H4 (cell line): ENCODE results near the gene MYB. TPM values are rescaled to one million over a fixed set of nuclear protein-coding genes. Genes with fewer than 3 reads are reported as not detected.

Experiments
- DNase-seq: peaks from one replicate; pipeline ENCODE4 v3.0.0-alpha.2; 2015; ENCODE audit warnings: low spot score
- total RNA-seq: library from RNA; depleted of rRNA; stranded (reverse); fragments of >200 nt; shearing (Covaris generic); gene quantifications from 2 replicates; pipeline ENCODE4 v1.2.3, GENCODE V29; 2014; rRNA removed

MYB gene
- total RNA-seq, 1 experiment from 2014 or later, result 1.1 TPM

DNA sequence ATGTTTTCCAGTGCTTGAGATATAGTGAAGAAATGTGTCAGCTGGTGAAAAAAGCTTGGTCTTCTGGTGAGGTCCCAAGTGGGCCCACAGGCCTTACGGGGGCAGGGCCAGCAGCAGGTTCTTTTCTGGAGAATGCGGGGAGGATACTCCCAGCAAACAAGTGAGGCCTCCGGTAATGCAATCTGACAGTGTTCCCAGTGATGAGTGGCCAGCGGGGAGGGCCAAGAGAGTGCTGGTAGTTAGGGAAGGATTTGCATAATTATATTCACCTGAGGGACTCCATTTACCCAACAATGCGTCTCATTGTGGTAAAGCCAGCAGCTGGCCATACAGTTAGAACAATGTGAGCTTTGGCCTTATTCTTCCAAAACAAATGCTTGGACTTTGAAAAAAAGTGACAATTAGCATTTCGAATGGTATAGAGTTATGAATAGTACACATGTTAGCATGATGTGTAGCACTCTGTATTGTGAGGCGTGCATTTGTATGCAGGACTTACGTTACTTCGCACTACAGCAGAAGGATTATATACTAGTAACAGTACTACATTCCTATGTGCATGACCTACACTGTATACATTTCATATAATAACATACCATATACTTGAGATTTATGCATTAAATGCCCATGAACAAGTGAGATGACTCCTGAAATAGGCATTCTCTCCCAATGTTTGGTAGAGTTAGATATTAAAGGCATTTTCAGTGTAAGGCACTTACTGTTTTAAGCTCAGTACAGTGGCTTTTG lies 69.8 kb downstream of the MYB start:
- no peak for DNase-seq

DNA sequence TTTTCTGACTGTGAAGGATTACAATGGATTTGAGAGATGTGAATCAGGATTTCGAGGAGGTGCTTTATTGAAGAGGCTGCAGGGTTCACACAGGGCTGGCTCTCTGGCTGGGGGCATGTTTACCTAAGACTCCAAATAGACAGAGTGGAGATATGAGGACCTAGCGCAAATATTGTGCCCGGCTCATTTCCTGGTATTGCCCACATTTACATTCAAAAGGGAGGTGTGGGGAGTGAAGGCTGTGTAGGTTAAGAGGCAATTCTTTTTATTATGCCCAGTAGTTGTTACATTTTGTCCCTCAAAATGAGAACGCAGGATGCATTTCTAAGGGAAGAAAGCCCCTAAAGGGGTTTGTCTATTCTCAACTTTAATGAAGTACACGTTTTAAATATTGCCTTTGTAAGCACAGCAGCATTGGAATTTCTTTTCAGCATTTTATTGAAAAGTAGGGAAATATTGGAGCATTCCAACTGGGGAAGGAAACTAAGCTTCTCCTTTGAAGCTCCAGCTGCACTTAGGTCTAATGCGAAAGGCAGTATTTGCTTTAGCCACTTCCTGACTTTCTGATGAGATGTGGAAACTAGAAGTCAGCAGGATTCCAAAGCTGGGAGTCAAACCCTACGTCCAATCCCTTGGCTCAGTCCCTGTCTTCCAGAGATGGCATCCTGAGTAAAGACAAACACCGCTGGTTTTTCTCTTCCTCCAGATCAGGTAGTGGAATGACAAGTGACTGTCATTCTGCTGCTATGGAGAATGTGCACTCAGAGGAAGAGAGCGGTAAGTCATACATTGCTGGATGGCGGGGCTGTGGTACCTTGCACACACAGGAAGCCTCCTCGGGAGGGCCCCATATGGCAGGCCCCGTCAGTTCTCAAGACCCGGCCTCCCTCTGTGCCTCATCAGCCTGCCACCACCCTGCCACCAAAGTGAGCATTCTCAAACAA lies 70.7 kb downstream of the MYB start:
- no peak for DNase-seq

DNA sequence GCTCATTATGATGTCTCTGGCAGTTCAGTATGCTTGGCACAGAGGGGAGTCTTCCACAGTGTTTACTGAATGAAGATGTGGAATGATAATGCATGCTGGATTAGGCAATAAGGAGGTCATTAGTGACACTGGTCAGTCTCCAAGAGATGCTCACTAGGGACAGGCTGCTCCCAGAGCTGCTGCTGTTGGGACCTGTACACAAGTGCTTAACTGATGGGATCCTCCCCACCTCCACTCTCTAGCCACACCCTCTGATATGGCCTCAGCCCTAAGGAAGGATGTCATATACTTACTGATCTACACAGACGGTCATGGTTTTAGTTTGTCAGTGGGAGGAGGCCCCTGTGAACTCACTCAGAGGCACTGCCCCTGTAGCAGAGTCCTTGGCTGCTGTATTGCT lies 73.4 kb downstream of the MYB start:
- DNase-seq, result no peak

DNA sequence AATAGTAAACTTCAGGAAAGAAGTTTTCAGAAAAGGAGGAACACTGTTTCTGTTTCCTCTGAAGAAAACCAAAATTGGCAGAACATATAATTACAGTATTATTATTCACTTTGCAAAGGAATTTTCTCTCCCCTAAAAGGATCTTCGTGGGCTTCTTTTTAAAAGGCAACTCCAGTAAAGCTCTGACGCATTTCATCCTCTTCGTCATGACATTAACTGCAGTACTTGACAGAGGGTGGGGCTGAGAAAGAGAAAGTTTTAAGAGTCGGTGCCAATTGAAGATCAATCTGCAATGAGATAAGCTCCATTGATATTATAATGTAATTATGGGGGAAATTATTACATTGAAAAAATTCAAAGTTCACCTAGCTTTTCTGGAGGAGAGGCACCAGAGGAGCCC lies 75.8 kb downstream of the MYB start:
- no peak for DNase-seq

GRCh38 chr6:135257631-135258405 lies 76.7 kb downstream of the MYB start:
- no peak for DNase-seq

DNA sequence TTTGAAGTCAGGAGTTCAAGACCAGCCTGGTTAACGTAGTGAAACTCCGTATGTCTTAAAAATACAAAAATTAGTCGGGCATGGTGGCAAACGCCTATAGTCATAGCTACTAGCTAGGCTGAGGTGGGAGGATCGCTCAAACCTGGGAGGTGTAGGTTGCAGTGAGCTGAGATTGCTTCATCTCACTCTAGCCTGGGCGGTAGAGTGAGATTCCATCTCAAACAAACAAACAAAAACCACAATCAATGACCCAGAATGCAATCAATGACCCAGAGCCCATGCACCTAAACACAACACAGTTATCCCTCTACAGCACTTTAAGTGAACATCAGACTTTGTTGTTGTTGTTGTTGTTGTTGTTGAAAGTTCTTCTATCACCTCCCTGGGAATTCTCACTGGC lies 77.9 kb downstream of the MYB start:
- DNase-seq, result no peak

GRCh38 chr6:135260612-135261011 lies 79.5 kb downstream of the MYB start:
- no peak for DNase-seq

- no peak for DNase-seq
Measured at GRCh38 chr6:135261872-135262725, 81.0 kb downstream of the MYB start.

- DNase-seq, result no peak
Measured at GRCh38 chr6:135265278-135265677, 84.2 kb downstream of the MYB start.

DNA sequence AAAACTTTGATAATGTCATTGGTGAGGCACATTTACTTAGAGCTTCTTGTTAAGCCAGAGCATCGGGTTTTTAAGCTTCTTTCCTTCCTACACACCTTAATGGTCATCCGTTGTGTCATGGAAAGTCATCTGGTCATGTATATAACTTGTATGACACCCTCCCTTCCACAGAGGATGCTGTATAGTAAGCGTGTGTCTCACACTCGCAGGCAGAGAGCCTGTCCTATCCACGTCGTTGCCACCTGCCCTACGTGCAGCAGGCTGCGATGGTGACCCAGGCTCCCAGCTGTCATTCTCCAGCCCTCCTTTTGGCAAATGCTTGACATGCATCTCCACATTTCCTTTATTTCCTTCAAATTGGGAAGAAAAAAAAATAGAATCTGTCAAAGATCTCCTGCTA lies 85.6 kb downstream of the MYB start:
- no peak for DNase-seq

DNA sequence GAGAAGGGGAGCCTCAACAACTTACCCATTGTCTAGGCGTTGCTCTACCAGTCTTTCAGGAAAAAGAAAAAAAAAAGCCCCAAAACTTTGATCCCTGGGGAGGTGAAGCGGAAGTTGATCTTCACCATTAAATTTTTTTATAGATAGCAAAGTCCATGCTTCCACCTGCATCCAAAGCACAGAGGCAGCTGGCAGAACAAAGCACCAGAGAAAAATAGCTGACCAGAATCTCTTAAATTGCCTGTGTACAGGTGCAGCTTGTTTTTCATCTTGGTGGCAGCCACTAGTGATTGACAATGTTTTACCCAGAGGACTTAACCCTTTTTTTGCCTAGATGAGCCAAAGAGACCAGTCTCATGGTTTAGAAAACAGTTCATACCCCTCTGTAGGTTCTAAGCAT lies 86.0 kb downstream of the MYB start:
- DNase-seq, result no peak

DNA sequence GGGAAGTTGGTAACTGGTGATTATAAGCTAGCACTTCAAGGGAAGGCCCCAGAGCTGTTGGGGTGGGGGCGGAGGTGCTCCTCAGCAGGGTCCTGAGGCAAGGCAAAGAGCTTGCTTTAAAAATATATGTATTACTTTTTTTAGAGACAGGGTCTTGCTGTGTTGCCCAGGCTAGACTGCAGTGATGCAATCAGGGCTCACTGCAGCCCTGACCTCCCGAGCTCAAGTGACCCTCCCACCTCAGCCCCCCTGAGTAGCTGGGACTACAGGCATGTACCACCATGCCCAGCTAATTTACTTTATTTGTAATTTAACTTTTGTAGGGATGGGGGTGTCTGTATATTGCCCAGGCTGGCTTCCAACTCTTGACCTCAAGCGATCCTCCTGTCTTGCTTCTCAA lies 87.2 kb downstream of the MYB start:
- DNase-seq, result no peak

DNA sequence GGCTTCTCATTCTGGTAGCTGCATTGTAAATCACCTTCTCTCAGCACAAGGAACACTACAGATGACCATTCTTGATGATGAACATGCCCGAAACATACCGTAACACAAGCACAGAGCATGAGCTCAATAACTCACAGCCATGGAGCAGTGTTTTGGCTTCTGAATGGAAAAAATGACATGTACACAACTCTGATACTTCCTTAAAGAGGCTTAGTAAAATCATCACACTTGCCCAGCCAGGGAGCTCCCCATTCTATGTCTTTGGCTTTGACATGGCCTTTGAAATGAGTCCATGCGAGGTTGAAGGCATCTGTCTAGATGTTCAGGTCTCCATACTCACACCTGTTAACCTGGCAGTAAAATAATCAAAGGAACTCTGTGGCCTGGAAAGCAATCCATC lies 87.6 kb downstream of the MYB start:
- no peak for DNase-seq

Other genes starting within 250 kb of the MYB start
- not detected in 2 replicates for gene ALDH8A1, start 231.2 kb upstream of the MYB start, total RNA-seq
- 45.2 and 65.6 TPM in 2 replicates for gene HBS1L, start 126.5 kb upstream of the MYB start, total RNA-seq